ENCODE measurements around the gene TTC27. TPM values are rescaled to one million over a fixed set of nuclear protein-coding genes. Genes with fewer than 3 reads are reported as not detected.
"Not testable (repeated sequence)": the region's sequence is repeated elsewhere in the genome, so short reads cannot be mapped to it uniquely, and the experiment has no call there.

Gene TTC27
- total and polyA plus RNA-seq, 2 donors, result 10.6 to 22.9 TPM

DNA sequence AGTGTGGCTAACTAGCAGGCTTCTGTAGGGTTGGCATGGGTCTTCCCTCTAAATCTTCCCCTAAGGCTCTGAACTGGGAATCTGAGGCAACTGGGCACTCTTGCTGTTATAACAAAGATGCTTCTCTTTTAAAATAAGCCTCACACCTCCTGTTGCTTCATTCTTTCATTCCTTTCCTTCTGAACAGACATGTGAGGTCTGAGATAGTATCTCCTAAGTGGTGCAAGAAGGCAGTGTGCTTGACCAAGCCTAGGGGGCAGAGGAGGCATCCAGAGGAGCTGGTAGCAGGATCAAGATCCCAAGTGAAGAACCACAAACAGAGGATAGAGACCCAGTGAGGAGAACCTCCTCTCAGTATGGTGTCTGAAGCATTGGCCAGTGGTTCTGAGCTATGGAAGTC is 90.9 kb downstream of the TTC27 start:
- no peaks in the 10 kb centered on the region for H3K4me1 ChIP-seq (ENCODE audit: insufficient read depth)
- no peak for DNase-seq (ENCODE audit: extremely low spot score)

DNA sequence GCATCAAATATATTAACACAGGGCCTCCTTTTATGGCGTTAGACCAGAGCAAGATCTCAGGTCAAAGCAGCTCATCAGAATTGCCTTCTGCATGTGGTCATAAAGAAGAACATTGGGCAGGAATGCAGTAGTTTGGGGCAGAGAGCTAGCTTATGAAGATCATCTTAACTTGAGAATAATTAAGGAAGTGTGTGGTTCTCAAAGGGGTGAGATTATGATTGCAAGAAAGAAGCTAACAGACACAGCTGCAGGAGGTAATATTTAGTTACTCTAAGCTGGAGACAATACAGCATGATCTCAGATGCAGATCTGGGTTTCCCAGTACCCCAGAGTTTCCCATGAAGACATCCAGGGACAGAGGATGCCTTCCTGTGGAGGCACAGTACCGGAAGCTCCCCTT is 91.6 kb downstream of the TTC27 start:
- H3K4me3 ChIP-seq (ENCODE audit: low read depth, low read length), result no peak overlapping the region
- peaks cover 2% of the 10 kb centered on the region for H3K36me3 ChIP-seq (ENCODE audit: insufficient read depth)
- no peak overlapping the region for H3K27ac ChIP-seq (ENCODE audit: low read depth)
- 96% methylated on average over 2 of the region's 2 CpGs for WGBS
- H3K4me1 ChIP-seq (ENCODE audit: insufficient read depth), result no peaks in the 10 kb centered on the region
- DNase-seq (ENCODE audit: extremely low spot score), result no peak

More for the DNA sequence above, 90.9 kb downstream of the TTC27 start:
- Histone ChIP-seq H3K27ac (ENCODE audit: low read depth) (no peak overlapping the region), H3K36me3 (ENCODE audit: insufficient read depth) (no peaks in the 10 kb centered on the region), H3K4me3 (ENCODE audit: low read depth, low read length) (no peak overlapping the region)

DNA sequence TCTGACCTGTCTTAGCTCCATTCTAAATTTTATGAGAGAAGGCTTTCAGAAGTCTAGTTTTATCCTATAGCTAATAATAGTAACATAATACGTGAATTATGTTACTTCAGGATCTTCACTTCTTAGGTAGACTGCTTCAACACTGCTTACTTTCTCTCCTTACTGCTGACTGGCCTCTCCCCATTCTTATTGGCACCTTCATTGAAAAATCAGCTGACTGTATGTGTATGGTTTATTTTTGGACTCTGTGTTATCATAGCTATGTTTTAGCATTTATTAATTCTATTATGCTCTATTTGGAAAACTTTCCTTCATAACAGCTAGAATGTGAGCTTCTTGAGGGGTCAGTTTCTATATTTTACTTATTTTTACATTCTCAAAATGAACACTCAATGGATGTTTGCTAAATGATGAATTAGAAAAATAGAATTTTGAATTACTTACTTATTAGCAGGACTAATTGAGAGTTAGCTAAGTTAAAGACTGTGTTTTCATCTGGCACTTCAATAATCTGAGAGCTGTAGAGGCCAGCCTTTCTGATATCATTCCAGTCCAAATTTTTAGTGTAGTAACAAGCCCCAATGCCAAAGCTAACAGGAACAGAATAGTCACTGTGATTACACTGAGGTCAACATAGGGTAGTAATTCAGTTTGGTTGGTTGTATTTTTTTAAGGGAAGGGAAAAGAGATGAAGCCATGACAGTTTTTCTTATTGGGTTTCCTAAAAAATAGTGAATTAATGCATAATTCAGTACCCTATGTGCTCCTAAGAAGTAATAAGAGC is 92.3 kb downstream of the TTC27 start:
- Histone ChIP-seq H3K27ac (ENCODE audit: low read depth) (no peak overlapping the region), H3K36me3 (ENCODE audit: insufficient read depth) (peaks cover 2% of the 10 kb centered on the region), H3K4me1 (ENCODE audit: insufficient read depth) (no peaks in the 10 kb centered on the region), H3K4me3 (ENCODE audit: low read depth, low read length) (no peak overlapping the region)
- 78% methylated on average over 1 of the region's 1 CpG for WGBS
- DNase-seq (ENCODE audit: extremely low spot score), result no peak

DNA sequence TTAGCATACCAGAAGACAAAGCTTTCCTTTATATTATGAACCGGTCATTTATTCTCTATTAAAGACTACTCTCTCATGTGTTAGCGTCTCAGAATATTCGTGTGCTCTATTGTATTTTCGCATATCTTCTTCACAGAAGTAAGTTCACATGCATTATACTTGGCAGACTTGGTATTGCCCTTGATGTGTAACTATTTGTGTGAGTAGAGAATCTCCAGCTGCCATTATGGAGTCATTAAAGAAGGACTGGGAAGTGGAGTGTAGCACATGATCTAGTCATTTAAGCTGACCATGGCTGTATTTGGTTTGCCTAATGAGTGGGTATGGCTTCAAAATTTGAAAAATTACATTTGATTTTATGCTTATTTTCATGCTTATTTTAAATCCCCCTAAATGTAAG is 92.9 kb downstream of the TTC27 start:
- Histone ChIP-seq H3K4me3 (ENCODE audit: low read depth, low read length) (no peak overlapping the region), H3K27ac (ENCODE audit: low read depth) (no peak overlapping the region), H3K36me3 (ENCODE audit: insufficient read depth) (peaks cover 2% of the 10 kb centered on the region), H3K4me1 (ENCODE audit: insufficient read depth) (no peaks in the 10 kb centered on the region)
- DNase-seq (ENCODE audit: extremely low spot score), result no peak
- WGBS, result 95% methylated on average over 4 of the region's 4 CpGs

DNA sequence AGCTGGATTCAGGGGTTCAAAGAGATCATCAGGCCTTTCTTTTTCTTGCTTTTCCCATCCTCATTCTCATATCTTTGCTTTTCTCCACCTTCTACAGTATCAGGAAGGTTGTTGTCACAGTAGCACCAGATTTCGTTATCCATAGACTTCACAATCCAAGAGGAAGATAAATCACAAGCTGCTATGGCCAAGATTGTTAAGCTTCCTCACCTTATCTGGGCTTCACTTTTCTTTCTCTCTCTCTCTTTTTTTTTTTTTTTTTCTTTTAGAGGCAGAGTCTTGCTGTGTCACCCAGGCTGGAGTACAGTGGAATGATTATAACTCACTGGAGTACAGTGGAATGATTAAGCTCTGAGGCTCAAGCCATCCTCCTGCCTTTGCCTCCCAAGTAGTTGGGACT is 93.5 kb downstream of the TTC27 start:
- no peak for DNase-seq (ENCODE audit: extremely low spot score)
- H3K4me1 ChIP-seq (ENCODE audit: insufficient read depth), result no peaks in the 10 kb centered on the region
- H3K36me3 ChIP-seq (ENCODE audit: insufficient read depth), result peaks cover 2% of the 10 kb centered on the region
- no peak overlapping the region for H3K4me3 ChIP-seq (ENCODE audit: low read depth, low read length)
- no peak overlapping the region for H3K27ac ChIP-seq (ENCODE audit: low read depth)
- WGBS, result 91% methylated on average over 1 of the region's 1 CpG

DNA sequence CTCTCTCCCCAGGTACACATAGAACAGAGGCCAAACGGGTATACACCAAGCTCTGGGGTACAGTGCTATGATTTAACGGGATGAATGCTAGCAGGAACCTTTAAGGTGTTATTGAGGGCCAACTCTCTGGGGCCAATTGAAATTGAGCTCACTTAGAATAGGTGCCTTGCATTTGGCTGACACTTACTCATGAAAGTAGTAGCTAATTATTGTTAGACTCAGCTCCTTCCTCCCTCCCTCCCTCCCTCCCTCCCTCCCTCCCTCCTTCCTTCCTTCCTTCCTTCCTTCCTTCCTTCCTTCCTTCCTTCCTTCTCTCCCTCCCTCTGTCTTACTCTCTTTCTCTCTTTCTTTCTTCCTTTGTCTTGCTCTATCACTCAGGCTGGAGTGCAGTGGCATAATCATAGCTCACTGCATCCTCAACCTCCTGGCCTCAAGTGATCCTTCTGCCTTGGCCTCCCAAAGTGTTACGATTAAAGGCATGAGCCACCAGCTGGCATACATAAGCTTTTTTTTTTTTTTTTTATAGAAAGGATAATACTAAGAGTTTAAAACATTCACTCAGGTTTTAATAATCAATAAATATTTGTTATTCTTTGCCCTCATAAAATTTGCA is 95.7 kb downstream of the TTC27 start:
- Histone ChIP-seq H3K36me3 (ENCODE audit: insufficient read depth) (peaks cover 2% of the 10 kb centered on the region), H3K4me3 (ENCODE audit: low read depth, low read length) (no peak overlapping the region), H3K27ac (ENCODE audit: low read depth) (no peak overlapping the region), H3K4me1 (ENCODE audit: insufficient read depth) (no peaks in the 10 kb centered on the region)
- no peak for DNase-seq (ENCODE audit: extremely low spot score)
- 90% methylated on average over 3 of the region's 3 CpGs for WGBS

DNA sequence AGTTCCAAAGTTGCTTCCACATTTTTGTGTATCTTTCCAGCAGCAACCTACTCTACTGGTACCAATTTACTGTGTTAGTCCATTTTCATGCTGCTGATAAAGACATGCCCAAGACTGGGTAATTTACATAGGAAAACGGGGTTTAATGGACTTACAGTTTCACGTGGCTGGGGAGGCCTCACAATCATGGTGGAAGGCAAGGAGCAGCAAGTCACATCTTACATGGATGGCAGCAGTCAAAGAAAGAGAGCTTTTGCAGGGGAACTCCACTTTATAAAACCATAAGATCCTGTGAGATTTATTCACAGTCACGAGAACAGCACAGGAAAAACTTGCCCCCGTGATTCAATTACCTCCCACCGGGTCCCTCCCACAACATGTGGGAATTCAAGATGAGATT is 98.8 kb downstream of the TTC27 start:
- DNase-seq (ENCODE audit: extremely low spot score); H3K4me1 ChIP-seq (ENCODE audit: insufficient read depth); H3K36me3 ChIP-seq (ENCODE audit: insufficient read depth); H3K27ac ChIP-seq (ENCODE audit: low read depth); H3K4me3 ChIP-seq (ENCODE audit: low read depth, low read length): not testable (repeated sequence)
- WGBS, result 90% methylated on average over 5 of the region's 5 CpGs

DNA sequence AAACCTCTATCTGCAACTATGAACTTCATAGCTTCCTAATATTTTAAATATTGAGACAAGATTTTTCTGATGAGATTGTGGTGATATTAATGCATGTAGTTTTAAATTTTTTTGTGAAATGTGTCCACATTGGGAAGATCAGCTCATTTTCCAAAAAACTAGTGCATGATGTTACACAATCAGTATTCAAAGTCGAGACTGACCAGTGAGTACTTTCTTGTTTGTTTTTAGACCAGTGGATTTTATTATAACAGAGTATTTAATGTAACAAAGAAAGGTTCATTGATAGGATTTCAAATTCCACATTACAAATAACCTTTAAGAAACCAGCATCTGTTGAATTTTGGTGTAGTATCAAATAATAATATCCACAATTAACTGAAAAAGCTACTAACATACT is 99.3 kb downstream of the TTC27 start:
- Histone ChIP-seq H3K4me3 (ENCODE audit: low read depth, low read length) (no peak overlapping the region), H3K36me3 (ENCODE audit: insufficient read depth) (peaks cover 2% of the 10 kb centered on the region), H3K27ac (ENCODE audit: low read depth) (no peak overlapping the region), H3K4me1 (ENCODE audit: insufficient read depth) (no peaks in the 10 kb centered on the region)
- WGBS, result 82% methylated on average over 1 of the region's 1 CpG
- no peak for DNase-seq (ENCODE audit: extremely low spot score)

DNA sequence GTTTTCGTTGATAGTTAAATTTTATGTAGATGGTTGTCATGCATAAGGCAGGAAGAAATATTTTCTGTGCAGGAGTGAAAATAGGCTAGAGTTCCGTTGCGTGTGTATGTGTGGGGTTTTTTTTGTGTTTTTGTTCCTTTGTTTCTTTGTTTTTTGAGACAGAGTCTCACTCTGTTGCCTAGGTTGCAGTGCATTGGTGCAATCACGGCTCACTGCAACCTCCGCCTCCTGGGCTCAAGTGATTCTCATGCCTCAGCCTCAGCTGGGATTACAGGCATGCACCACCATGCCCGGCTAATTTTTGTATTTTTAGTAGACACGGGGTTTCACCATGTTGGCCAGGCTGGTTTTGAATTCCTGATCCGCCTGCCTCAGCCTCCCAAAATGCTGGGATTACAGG is 103.1 kb downstream of the TTC27 start:
- not testable (repeated sequence) for H3K4me3 ChIP-seq (ENCODE audit: low read depth, low read length); DNase-seq (ENCODE audit: extremely low spot score); H3K36me3 ChIP-seq (ENCODE audit: insufficient read depth); H3K27ac ChIP-seq (ENCODE audit: low read depth); H3K4me1 ChIP-seq (ENCODE audit: insufficient read depth)
- WGBS, result 97% methylated on average over 8 of the region's 8 CpGs

DNA sequence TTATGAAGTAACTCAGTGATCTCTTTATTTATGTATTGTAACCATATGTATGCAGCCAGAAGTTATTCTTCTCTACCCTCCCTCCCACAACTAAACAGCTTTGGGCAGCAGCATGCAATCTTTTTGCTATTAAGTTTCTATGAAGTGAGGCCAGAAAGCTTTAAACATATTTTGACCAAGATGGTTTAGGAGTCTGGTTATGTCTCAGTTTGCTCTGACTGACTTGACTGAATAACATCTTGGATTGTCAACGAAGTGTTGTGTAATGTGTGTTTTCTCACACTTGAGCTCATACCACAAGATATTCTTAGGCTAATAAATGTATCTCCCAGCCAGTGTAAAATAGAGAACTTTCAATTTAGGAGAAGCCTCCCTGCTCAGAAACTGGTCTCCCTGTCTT is 104.3 kb downstream of the TTC27 start:
- DNase-seq (ENCODE audit: extremely low spot score), result no peak
- Histone ChIP-seq H3K27ac (ENCODE audit: low read depth) (no peak overlapping the region), H3K36me3 (ENCODE audit: insufficient read depth) (no peaks in the 10 kb centered on the region), H3K4me1 (ENCODE audit: insufficient read depth) (no peaks in the 10 kb centered on the region), H3K4me3 (ENCODE audit: low read depth, low read length) (no peak overlapping the region)
- 69% methylated on average over 1 of the region's 1 CpG for WGBS

DNA sequence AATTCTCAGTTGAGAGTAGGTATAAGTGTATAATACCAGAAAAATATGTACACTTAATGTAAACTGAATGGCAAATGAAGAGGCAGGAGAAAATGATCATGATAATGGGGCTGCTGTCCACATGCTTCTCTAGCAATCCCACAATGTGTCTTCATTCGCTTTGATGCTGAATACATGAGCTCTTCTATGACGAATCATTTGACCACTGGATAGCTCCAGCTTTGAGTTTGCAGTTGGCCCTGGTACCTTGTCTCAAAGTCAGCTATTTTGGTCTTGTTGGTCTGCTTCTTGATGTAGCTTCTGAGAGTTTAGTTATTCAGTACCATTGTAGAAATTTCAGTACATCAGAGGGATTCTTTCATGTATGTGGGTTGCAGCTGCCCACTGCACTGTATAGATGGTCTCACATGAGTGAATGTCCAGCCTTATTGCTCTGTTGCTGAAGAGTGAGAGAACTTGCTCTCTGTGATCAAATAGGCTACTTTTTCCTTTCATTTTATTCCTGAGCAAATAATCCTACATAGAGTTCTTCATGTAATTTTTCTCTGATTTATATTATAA is 105.1 kb downstream of the TTC27 start:
- H3K36me3 ChIP-seq (ENCODE audit: insufficient read depth), result no peaks in the 10 kb centered on the region
- no peak overlapping the region for H3K27ac ChIP-seq (ENCODE audit: low read depth)
- no peak overlapping the region for H3K4me3 ChIP-seq (ENCODE audit: low read depth, low read length)
- no peaks in the 10 kb centered on the region for H3K4me1 ChIP-seq (ENCODE audit: insufficient read depth)
- no peak for DNase-seq (ENCODE audit: extremely low spot score)
- WGBS, result 97% methylated on average over 2 of the region's 2 CpGs

DNA sequence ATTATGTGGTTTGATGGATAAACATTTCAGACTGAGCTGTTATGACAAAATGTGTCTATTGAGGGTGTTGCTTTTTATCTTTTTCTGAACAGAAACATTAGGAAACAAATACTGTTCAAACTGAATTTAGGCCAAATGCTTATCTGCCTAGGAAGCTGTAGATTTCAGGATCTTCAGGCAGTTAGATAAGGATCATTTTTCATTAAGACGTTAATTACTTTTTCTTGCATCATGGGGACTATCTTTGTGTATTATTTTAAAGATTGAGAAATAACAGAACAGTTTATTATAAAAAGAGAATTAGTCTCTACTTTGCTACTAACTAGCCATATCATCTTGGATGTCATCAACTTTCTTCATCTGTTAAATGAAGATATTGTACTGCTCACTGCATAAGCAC is 107.5 kb downstream of the TTC27 start:
- WGBS, result 45% methylated on average over 1 of the region's 1 CpG
- Histone ChIP-seq H3K36me3 (ENCODE audit: insufficient read depth) (no peaks in the 10 kb centered on the region), H3K27ac (ENCODE audit: low read depth) (no peak overlapping the region), H3K4me3 (ENCODE audit: low read depth, low read length) (no peak overlapping the region), H3K4me1 (ENCODE audit: insufficient read depth) (no peaks in the 10 kb centered on the region)
- DNase-seq (ENCODE audit: extremely low spot score), result no peak

DNA sequence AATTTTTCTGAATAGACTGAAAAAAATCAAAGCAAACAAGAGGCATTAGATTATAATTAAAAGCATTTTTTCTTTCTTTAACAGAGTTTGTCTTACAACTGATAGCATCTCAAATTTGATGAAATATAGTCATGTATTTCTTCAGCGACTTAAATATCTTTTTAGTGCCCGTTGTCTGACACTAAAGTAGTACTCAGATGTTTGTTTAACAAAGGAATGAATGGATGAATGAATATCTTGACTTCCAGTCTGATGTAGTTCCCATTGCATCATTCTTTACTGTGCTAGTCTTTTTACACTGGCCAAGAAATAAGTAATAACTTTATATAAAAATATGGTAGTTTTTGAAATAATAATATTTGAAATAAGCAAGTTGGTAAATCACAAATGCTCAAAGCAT is 111.1 kb downstream of the TTC27 start:
- H3K4me1 ChIP-seq (ENCODE audit: insufficient read depth), result no peaks in the 10 kb centered on the region
- WGBS, result 81% methylated on average over 2 of the region's 2 CpGs
- H3K27ac ChIP-seq (ENCODE audit: low read depth), result no peak overlapping the region
- H3K36me3 ChIP-seq (ENCODE audit: insufficient read depth), result peaks cover 2% of the 10 kb centered on the region
- DNase-seq (ENCODE audit: extremely low spot score), result no peak
- H3K4me3 ChIP-seq (ENCODE audit: low read depth, low read length), result no peak overlapping the region

DNA sequence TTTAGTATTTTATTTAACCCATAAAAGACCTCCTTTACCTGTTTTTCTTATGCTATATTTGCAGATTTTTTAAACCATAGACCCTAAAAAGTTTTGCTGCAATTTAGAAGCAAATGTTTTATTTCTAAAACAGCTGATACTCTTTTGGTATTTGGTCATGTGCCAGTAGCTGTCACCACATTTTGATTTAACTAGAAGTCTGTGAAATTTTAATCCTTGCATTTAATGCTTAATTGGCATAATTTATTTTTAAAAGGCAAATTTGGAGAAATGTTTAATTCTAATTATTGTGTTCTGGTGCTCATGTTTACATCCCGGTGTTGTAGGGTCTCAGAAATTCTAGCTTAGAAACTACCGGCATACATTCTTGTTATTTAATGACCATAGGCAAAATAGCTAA is 111.8 kb downstream of the TTC27 start:
- Histone ChIP-seq H3K36me3 (ENCODE audit: insufficient read depth) (peaks cover 2% of the 10 kb centered on the region), H3K4me3 (ENCODE audit: low read depth, low read length) (no peak overlapping the region), H3K27ac (ENCODE audit: low read depth) (no peak overlapping the region), H3K4me1 (ENCODE audit: insufficient read depth) (no peaks in the 10 kb centered on the region)
- DNase-seq (ENCODE audit: extremely low spot score), result no peak
- 77% methylated on average over 2 of the region's 2 CpGs for WGBS
